RCC 7860 (cell line): ENCODE results near the gene NOL11.
"Not testable (repeated sequence)": the region's sequence is repeated elsewhere in the genome, so short reads cannot be mapped to it uniquely, and the experiment has no call there.

Experiments used
- DNase-seq: peaks from one replicate; pipeline ENCODE4 v3.0.0-alpha.2; 2015; ENCODE audit warnings: low spot score
- FAIRE-seq: peaks from 2 replicates; lab custom pipeline; 2012; peaks lifted over from hg19 to GRCh38; lab: Jason Lieb, UNC

Gene NOL11

DNA sequence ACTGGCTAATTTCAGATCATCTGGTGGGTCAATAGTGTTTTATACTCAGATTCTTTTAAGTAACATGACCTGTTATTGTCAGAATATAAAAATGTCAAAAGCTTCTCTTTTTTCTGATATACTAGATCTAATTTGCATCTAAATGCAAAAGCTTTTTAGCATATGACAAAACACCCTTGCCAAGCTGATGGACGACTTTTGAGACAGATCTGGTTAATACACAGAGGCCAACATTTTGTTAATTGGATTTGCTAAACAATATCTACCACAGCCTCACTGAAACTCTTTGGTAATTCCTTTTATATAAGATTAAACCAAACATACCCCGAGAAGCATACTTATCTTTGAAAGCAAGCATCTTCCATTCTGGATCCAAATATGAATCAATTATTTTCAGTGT, 10.3 kb upstream of the NOL11 start:
- DNase-seq = no peak
- FAIRE-seq = no peak

DNA sequence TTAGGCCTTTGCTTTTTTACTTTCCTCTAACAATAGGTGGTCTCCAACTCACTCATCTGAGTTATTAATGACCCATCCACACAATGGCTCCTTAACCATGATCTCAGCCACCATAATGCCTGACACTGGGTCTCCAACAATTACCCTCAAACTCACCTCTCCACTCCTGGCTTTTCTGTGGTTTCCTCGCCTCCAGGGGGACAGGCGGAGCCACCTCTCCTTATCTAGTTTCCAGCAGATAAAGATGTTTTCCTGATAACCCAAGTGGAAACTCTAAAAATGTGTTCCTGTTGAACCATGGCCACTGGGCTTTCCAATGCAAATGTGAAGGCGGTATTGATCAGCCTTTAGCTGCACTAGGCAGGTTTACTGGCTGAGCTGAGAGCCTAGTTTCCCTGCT, 9.4 kb upstream of the NOL11 start:
- FAIRE-seq = no peak
- no peak for DNase-seq

DNA sequence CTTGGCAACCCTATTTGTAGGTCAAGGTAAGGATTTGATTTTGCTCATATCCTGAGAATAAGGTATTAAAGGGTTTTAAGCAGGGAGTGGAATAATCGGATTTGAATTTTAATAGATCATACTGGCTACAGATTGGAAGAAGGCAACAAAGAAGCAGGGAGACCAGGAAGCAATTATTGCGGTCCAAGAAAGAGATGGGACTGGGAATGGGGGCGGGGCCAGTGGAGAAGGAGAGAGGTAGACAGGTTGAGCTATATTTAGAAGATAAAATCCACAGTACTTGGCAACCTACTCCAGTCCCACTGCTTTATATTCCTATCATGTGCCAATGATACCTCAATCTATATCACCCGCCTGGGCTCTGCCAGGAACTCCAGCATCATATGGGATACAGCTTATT, 5.8 kb upstream of the NOL11 start:
- FAIRE-seq (no peak), DNase-seq (no peak)

DNA sequence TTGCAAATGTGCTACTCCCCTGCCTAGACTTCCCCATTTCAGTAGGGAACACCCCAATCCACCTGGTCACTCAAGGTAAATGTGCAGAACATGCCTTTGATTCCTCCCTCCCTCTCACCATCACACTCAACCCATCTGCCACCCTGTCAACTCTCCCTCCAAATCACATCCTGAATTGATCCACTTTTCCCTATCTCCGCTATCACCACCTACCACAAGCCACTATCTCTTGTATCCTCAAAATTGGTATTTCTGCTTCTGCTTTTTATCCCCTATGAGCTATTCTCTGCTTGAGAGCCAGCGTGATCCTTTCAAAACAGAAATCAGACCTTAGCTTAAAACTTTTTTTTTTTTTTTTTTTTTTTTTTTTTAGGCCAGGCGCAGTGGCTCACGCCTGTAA, 5.4 kb upstream of the NOL11 start:
- no peak for FAIRE-seq
- DNase-seq = no peak

DNA sequence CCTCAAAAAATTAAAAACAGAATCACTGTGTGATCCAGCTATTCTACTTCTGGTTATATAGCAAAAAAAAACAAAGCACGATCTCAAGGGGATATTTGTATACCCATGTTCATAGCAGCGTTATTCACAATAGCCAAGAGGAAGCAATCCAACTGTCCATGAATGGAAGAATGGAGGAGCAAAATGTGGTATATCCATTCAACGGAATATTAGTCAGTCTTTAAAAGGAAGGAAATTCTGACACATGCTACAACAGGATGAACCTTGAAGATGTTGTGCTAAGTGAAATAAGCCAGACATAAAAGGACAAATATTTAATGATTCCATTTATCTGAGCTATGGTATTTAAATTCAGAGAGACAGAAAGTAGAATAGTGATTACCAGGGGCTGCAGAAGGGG, 4.6 kb upstream of the NOL11 start:
- DNase-seq (no peak), FAIRE-seq (no peak)

DNA sequence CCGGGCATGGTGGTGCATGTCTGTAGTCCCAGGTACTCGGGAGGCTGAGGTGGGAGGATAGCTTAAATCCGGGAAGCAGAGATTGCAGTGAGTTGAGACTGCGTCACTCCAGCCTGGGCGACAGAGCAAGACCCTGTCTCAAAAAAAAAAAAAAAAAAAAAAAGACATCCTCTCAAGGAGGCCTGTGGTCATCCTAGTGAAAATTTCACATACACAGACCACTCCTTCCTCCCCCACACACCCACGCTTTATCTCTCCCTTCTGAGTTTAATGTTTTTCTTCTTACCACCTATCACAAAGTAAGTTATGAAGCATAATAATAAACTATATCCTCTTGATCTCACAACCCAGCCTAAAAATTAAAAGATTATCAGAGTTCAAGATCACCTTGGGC, 1.3 kb upstream of the NOL11 start:
- FAIRE-seq (no peak), DNase-seq (no peak)

DNA sequence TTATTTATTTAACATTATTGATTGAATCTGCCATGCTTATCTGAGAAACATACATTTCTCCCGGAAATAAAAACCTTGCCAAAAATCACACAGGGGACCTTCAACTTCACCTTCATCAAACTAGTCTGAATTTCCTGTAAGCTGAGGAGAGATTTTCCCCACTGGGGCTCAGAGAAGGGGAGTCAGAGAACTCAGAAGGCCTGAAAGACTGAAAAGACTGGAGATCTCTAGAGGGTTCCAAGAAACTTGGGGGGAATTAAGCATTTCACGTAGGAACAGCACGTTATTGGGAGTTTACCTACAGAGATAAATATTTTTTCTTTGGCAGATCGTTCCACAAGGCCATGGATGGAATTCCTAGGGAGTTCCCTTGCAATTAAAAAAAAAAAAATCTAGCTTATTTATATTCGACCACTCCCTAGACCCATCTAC, 528 bp upstream of the NOL11 start:
- FAIRE-seq (no peak), DNase-seq (no peak)

DNA sequence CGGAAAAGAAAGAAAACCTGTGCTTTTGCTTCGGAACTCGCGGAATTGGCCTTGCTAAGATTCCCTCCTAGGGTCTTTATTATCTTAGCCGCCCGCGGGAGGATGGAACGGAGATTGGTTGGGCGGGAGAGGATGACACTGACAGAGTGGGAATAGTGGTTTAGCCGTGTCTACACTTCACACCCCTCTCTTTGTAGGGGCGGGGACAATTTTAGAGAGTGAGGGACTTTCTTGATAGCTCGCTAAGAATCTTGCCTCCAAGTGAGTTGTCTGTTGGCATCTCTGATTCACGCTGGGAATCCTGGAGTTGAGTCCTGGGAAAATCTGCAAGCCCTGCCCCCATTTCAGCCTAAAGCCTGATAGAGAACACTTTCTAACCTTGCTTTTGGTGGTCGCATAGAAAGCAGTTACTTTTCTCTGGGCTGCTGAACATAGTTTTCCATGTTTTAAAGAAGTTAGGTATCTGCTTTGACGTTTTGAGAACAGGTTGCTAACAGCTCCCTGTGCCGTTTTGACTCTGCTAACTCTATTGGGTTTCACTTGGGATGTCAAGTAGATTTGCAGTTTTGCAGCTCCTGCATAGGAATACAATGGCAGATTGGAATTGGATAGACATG, 697 bp downstream of the NOL11 start:
- FAIRE-seq = no peak

DNA sequence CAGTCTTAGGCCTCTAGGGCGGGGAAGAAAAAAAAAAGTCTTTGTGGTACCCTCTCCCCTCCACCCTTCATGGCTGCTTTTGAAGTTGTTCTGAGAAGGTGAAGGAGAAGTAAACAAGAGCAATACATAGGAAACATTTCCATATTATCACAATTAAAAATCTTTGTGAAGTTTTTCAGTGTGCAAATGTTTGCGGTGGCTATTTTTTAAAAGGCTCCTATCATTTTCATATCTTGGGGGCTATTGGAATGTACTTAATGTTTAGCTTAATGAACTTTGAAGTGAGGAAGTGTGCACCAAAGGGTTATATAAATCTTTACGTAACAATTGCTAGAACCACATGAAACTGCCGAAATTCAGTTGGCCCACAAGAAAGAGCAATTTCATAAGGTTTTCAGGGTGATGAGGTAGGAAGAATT, 7.6 kb downstream of the NOL11 start:
- no peak for DNase-seq
- no peak for FAIRE-seq

More for the DNA sequence above, 697 bp downstream of the NOL11 start:
- DNase-seq = peak; percentile 46

DNA sequence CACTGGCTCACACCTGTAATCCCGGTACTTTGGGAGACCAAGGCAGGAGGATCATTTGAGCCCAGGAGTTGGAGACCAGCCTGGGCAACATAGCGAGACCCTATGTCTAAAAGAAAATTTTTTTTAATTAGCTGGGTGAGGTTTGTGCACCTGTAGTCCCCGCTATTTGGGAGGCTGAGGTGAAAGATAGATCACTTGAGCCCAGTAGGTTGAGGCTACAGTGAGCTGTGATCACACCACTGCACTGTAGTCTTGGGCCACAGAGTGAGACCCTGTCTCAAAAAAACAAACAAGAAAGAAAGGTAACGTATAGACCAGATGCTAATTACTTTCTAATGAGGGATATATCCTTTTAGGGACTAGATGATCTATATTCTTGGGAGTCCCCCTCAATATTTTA, 8.1 kb downstream of the NOL11 start:
- FAIRE-seq (no peak), DNase-seq (no peak)

DNA sequence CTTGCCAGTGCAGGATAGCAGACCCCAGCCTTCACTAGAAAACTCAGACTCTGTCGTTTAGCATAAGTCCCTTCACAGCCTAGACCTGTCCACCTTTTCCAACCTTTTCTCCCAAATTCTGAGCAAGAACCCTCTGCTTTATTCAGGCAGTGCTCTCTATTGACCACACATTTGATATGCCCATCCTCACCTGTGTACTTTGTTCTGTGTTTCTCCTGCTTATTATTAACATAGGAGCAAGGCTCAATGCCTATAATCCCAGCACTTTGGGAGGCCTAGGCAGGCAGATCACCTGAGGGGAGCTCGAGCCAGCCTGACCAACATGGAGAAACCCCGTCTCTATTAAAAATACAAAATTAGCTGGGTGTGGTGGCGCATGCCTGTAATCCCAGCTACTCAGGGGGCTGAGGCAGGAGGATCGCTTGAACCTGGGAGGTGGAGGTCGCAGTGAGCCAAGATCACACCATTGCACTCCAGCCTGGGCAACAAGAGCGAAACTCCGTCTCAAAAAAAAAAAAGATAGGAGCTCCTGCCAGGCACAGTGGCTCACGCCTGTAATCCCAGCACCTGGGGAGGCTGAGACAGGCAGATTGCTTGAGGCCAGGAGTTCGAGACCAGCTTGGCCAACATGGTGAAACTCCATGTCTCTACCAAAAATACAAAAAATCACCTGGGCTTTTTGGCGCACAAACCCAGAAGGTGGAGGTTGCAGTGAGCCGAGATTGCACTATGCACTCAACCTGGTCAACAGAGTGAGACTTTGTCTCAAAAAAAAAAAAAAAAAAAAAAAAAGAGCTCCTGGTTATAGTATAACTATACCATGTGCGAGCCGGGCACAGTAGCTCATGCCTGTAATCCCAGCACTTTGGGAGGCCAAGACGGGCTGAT, 9.7 kb downstream of the NOL11 start:
- FAIRE-seq, DNase-seq: not testable (repeated sequence)

DNA sequence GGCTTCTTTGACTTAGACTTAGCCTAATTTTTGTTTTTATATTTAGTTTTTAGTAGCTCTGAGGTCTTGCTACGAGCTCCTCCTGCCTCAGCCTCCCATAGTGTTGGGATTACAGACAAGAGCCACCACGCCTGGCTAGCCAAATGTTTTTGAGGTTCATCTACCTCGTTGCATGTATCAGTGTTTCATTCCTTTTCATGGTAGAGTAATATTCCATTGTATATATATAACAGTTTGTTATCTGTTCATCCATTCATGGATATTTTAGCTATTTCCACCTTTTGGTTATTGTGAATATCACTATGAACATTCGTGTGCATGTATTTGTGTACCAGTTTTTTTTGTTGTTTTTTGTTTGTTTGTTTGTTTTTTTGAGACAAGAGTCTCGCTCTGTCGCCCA, 12.2 kb downstream of the NOL11 start:
- FAIRE-seq = no peak
- DNase-seq = no peak

DNA sequence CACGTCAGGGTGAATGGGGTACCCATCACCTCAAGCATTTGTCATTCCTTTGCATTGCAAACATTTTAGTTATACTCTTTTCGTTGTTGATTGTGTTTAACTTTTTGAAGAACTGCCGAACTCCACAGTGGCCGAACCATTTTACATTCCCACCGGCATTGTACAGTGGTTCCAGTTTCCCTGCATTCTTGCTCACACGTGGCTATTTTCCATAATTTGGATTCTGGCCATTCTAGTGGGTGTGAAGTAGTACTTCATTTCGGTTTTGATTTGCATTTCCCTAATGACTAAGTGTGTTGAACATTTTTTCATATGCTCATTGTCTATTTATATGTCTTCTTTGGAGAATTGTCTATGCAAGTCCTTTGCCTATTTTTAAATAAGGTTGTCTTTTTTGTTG, 13.0 kb downstream of the NOL11 start:
- no peak for FAIRE-seq
- DNase-seq = no peak

DNA sequence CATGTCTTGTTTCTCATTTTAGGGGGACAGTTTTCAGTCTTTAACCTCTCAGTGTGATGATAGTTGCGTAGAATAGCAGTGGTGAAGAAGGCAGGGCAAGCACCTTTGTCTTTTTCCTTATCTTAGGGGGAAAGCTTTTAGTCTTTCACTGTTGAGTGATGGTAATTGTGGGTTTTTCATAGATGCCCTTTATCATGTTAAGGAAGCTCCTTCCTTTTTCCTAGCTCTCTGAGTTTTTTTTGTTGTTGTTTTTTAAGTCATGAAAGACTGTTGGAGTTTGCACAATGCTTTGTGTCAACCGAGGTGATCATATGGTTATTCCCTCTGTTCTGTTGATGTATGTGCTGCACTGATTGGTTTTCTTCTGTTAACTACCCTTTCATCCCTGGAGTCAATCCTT, 15.7 kb downstream of the NOL11 start:
- no peak for FAIRE-seq
- no peak for DNase-seq

DNA sequence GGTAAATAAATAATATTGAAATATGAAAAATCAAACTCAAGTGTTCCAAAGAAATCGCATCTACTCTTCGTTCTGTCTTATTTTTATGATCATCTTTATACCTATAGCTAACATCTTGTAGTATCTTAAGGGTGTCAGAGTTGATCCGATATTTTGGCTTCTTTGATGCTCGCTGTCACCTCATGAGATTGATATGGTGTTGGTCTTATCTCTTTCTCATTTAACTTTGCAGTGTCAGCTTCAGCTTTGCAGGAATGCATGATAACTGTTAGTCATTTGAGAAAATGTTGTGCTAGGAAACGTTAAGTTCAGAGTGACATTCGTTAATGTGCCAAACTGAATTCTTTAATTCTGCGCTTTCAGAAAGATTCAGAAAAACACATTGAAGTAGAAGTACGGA, 19.4 kb downstream of the NOL11 start:
- FAIRE-seq (no peak), DNase-seq (no peak)

DNA sequence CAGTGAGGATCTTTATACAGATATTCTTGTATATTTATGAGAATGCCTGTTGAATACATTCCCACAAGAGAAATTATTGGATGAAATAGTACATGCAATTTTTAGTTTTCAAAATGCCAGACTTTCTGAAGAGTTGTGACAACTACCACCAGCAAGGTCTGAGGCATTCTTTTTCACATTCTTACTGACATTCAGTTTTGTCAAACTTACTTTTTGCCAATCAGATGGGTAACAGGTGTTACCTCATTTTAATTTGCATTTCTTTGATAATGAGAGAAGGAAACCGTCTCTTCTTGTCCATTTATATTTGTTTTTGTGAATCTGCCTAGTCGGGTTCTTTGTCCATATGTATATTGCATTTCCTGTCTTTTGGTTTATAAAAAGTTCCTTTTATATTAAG, 24.3 kb downstream of the NOL11 start:
- no peak for FAIRE-seq
- no peak for DNase-seq

DNA sequence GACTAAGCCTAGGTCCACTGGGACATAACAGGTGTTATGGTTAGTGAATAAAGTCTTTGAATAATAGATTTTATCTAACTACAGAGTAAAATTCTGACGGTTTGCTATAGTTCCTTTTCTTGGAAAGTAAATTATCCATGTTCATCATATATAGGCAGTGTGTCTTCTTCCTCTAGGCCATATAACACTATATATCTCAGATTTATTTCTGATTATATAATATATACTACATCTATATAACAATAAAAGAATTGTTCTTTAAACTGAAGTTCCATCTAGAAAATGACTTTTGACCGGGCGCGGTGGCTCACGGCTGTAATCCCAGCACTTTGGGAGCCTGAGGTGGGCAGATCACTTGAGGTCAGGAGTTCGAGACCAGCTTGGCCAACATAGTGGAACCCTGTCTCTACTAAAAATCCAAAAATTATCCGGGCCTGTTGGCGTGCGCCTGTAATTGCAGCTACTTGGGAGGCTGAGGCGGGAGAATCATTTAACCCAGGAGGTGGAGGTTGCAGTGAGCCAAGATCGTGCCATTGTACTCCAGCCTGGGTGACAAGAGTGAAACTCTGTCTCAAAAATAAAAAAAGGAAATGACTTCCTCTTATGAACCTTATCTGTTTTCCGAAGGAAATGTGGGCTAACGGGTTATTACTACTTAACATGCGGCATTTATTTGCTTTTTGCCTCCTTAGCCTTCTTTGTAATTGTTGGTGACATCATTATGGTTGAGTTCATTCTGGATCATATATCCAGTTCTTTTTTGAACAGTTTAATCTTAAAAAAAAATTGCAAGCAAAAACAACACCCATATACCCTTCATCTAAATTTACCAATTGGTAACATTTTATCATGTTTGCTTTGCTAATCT, 29.2 kb downstream of the NOL11 start:
- DNase-seq (no peak), FAIRE-seq (no peak)

DNA sequence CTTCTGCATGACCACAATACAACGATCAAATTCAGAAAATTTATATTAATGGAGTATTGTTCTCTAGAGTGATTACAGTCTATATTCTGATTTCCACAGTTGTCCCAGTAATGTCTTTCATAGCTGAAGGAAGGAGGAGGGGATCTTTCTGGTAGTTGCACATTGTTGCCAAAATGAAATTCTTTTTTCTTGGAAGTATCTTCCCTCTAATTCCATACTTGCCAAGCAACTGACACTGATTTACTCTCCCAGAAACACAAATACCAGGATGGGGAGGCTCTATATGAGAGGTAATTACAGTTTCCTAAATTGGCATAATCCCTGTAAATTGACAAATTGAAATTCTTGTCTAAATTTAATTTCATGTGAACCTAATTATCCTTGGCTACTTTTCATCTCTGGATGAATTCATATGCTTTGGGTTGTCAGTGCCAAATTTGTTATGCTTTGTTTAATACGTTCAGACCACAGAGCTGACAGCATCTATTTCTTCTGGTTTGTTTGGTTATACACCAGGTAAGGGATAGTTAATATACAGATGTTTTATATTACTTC, 30.0 kb downstream of the NOL11 start:
- FAIRE-seq = no peak

DNA sequence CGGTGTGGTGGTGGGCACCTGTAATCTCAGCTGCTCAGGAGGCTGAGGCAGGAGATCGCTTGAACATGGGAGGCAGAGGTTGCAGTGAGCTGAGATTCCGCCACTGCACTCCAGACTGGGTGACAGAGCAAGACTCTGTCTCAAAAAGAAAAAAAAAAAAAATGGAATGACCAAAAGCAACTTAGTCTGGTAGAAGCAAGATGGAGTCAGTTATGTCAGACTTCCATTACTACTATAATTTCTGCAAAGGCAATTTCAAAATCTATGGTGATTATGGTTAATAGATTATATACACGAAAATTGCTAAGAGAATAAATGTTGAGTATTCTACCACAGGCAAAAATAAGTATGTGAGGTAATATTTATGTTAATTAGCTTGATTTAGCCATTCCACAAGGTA, 32.3 kb downstream of the NOL11 start:
- DNase-seq (no peak), FAIRE-seq (no peak)

More for the DNA sequence above, 30.0 kb downstream of the NOL11 start:
- DNase-seq = no peak

DNA sequence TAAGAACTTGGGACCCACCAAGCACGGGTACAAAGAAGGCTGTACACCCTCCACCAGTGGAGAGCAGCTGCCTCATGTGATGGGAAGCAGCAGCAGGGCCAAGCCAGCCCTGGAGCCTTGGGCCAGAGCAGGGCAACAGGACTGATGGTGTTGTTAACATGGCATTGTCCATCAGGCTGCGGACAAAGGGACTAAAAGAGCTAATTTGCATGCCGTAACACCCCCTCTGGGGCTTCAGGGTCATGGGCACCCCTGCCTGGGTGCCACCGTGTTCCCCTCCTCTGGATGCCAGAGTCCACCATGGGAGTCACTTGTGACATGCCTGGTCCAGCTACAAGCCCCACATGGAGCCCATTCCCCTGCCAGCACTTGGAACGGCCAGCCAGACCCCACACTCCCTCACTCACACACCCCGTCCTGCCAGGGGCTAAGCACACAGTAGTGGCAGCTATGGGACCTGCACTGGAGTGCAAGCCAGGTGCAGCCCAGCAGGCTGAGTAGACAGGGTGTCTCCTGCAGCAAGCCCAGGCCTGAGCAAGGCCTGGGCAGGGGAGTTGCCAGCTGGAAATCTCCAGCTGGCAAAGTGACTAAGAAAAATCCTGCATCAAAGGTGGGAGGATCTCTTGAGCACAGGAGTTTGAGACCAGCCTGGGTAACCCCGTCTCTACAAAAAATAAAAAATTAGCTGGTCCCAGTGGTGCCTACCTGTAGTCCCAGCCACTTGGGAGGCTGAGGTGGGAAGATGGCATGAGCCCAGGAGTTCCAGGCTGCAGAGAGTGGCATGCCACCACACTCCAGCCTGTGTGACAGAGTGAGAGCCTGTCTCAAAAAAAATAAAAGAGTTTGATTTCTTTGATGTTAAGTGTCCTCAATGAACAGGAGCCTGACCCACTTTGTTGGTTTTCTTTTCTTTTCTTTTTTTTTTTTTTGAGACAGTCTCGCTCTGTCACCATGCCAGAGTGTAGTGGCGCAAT, 33.7 kb downstream of the NOL11 start:
- FAIRE-seq (no peak), DNase-seq (no peak)
